ENCODE measurements around the gene LRIF1.
"Not testable (repeated sequence)": the region's sequence is repeated elsewhere in the genome, so short reads cannot be mapped to it uniquely, and the experiment has no call there.

LRIF1 gene, protein sequence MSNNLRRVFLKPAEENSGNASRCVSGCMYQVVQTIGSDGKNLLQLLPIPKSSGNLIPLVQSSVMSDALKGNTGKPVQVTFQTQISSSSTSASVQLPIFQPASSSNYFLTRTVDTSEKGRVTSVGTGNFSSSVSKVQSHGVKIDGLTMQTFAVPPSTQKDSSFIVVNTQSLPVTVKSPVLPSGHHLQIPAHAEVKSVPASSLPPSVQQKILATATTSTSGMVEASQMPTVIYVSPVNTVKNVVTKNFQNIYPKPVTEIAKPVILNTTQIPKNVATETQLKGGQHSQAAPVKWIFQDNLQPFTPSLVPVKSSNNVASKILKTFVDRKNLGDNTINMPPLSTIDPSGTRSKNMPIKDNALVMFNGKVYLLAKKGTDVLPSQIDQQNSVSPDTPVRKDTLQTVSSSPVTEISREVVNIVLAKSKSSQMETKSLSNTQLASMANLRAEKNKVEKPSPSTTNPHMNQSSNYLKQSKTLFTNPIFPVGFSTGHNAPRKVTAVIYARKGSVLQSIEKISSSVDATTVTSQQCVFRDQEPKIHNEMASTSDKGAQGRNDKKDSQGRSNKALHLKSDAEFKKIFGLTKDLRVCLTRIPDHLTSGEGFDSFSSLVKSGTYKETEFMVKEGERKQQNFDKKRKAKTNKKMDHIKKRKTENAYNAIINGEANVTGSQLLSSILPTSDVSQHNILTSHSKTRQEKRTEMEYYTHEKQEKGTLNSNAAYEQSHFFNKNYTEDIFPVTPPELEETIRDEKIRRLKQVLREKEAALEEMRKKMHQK

DNA sequence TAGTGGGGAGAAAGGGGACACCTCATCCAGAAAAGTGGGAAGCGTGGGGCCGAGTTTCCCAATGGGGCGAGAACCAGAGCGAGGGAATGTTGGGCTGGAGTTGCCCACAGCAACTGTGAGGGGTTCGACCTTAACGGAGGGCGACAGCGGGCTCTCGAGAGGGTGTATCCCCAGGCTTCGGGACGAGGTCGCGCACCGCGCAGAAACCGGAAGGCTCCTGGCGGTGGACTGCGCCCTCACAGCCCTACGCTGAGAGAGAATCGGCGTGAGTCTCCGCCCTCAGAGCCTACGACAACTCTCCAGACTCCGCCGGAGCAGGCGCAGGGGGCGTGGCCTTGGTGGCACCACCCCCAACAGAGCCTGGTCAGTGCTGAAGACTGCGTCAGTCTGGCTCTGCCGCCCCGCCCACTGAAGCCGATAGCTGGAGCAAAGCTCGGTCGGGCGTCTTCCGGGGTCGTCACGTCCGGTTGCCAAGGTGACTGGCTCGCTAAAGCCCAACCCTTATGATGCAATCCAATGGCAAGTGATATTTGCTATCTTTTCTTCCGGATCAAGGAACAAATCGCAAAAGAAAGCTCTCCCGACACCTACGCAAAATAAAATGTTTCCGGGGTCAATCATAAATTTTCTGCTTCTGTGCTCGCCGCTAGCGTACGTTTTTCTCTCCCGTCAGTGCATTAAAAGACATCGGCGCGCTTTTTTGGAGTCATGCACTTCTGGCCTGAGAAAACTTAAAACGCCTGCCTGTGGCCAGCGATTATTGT is at the start of gene LRIF1:
LRIF1 (minus strand) TSS at position 232 of the 764 bp plus-strand sequence. CDS start 234 bp downstream, outside the sequence.
- H3K4me3 ChIP-seq (replicated peaks; ENCODE audit: low read depth, low read length) = peak within 1 kb of the TSS; percentile 95
- TF ChIP-seq, protein P1, sequence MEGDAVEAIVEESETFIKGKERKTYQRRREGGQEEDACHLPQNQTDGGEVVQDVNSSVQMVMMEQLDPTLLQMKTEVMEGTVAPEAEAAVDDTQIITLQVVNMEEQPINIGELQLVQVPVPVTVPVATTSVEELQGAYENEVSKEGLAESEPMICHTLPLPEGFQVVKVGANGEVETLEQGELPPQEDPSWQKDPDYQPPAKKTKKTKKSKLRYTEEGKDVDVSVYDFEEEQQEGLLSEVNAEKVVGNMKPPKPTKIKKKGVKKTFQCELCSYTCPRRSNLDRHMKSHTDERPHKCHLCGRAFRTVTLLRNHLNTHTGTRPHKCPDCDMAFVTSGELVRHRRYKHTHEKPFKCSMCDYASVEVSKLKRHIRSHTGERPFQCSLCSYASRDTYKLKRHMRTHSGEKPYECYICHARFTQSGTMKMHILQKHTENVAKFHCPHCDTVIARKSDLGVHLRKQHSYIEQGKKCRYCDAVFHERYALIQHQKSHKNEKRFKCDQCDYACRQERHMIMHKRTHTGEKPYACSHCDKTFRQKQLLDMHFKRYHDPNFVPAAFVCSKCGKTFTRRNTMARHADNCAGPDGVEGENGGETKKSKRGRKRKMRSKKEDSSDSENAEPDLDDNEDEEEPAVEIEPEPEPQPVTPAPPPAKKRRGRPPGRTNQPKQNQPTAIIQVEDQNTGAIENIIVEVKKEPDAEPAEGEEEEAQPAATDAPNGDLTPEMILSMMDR (IDR thresholded peaks at IDR 0.05; ENCODE audit: low read length, missing control alignments) = peak; percentile 45
- peak; percentile 100 for DNase-seq (ENCODE audit: low read depth)

DNA sequence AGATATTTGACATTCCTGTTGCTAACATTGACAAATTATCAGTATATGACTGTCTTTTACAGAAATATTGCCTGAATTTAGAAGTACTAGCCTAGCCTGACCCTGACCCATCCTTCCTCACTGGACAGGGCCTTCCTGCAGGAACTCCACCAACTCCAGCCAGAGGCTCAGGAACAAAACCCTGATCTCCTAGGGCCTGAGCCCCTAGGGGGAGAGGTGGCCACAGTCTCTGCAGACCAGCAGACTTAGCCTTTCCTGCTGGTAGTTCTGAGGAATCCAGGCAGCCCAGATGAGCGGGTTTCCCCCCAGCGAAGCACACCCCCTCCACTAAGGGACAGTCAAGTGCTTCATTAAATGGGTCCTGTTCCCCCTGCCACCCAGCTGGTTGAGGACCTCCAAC is 44.3 kb upstream of the LRIF1 start:
- H3K4me3 ChIP-seq (replicated peaks; ENCODE audit: low read depth, low read length) = no peak overlapping the region
- no peak for DNase-seq (ENCODE audit: low read depth)
- TF ChIP-seq, protein P1 (IDR thresholded peaks at IDR 0.05; ENCODE audit: low read length, missing control alignments) = no peak

DNA sequence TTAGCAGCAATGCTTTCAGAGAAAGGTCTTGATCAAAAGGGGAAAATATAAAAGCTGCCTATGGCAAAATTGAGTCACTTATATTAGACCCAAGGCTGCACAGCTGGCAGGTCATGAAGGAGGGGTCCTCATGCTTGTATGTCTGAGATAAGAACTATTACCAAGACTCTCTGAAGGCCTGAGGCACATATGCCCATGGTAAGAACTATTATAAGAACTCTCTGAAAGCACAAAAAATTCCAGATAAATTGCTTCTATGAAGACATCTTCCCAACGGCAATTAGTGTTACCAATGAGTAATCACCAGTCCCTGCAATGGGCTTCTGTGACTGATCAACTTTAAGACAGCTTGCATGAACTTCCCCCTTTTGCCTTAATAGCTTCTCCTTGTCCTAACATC is 42.8 kb upstream of the LRIF1 start:
- no peak for DNase-seq (ENCODE audit: low read depth)
- no peak overlapping the region for H3K4me3 ChIP-seq (replicated peaks; ENCODE audit: low read depth, low read length)
- TF ChIP-seq, protein P1 (IDR thresholded peaks at IDR 0.05; ENCODE audit: low read length, missing control alignments) = no peak

DNA sequence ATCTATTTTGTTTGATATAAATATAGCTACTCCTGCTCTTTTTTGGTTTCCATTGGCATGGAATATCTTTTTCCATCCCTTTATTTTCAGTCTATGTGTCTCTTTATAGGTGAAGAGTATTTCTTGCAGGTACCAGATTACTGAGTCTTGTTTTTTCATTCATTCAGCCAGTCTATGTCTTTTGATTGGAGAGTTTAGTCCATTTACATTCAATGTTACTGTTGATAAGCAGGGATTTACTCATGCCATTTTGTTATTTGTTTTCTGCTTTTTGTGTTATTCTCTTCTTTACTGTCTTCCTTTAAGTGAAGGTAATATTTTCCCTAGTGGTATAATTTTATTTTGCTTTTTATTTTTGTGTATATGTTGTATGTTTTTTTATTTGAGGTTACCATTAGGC is 35.9 kb upstream of the LRIF1 start:
- H3K4me3 ChIP-seq (replicated peaks; ENCODE audit: low read depth, low read length); DNase-seq (ENCODE audit: low read depth): not testable (repeated sequence)

DNA sequence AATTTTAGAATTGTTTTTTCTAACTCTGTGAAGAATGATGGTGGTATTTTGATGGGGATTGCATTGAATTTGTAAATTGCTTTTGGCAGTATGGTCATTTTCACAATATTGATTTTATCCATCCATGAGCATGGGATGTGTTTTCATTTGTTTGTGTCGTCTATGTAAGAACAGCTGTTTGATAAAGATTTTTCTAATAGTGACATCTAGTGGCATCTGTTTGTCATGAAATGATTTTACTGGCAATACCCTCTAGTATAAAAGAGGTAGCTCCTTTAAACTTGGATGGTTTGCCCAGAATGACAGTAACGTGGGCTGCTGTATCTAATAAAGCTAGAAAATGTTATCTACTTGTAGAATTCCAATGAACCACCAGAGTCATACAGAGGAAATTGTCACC is 28.6 kb upstream of the LRIF1 start:
- TF ChIP-seq, protein P1 (IDR thresholded peaks at IDR 0.05; ENCODE audit: low read length, missing control alignments) = peak; percentile 17
- not testable (repeated sequence) for H3K4me3 ChIP-seq (replicated peaks; ENCODE audit: low read depth, low read length)
- peak; percentile 30 for DNase-seq (ENCODE audit: low read depth)

DNA sequence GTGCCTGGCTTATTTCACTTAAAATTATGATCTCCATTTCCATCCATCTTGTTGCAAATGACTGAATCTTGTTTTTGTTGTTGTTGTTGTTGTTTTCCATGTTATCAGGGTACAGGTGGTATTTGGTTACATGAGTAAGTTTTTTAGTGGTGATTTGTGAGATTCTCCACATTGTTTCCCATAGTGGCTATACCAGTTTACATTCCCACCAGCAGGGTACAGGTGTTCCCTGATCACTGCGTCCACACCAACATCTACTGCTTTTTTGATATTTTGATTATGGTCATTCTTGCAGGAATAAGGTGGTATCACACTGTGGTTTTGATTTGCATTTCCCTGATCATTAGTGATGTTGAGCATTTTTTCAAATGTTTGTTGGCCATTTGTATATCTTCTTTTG is 27.6 kb upstream of the LRIF1 start:
- not testable (repeated sequence) for DNase-seq (ENCODE audit: low read depth); H3K4me3 ChIP-seq (replicated peaks; ENCODE audit: low read depth, low read length)

DNA sequence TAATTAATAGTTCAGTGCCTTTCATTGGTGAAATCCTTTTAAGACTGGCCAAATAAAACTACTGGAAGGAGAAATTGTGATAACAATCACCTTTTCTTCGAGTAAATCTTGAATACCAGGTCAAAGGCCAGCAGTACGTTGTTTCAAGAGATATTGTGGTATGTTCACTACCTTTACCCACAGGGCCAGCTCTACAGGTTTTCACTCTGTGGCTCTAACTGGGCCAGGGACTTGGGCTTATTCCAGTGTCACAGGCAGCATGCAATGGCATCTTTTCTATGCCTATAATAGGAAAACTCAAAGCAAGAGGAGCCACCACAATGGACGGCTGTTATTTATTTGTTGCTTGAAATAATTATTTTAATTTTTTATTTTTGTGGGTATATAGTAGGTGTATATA is 26.8 kb upstream of the LRIF1 start:
- no peak overlapping the region for H3K4me3 ChIP-seq (replicated peaks; ENCODE audit: low read depth, low read length)
- no peak for DNase-seq (ENCODE audit: low read depth)
- TF ChIP-seq, protein P1 (IDR thresholded peaks at IDR 0.05; ENCODE audit: low read length, missing control alignments) = no peak

Data from fibroblast of pulmonary artery (primary cell).